GM13977 (cell line): Measurements from ENCODE around the gene ARPC1A.

Source experiments
- DNase-seq: peaks from one replicate; pipeline ENCODE4 v3.0.0; 2012; ENCODE audit warnings: low spot score
- in situ Hi-C: fragments of 300-500 bp; cut with MboI; formaldehyde crosslinking; loops from one replicate; pipeline ENCODE4 v1.12.0; 2022; ENCODE audit warnings: low sequenced_read_pairs, low pct_unique_long_range_greater_than_20kb, mixed read lengths, inconsistent platforms; ENCODE audit not compliant: unreplicated experiment
- TF ChIP-seq, protein P1 (sequence below): IDR thresholded peaks from 2 replicates; pipeline ENCODE4 v1.5.1; 2012; ENCODE audit warnings: mild to moderate bottlenecking, control low read depth; ENCODE audit not compliant: insufficient read depth; ENCODE audit errors: extremely low read depth, missing control alignments

Gene ARPC1A

GRCh38 chr7:99403764-99404163 is 78.1 kb downstream of the ARPC1A start:
- TF ChIP-seq, protein P1, sequence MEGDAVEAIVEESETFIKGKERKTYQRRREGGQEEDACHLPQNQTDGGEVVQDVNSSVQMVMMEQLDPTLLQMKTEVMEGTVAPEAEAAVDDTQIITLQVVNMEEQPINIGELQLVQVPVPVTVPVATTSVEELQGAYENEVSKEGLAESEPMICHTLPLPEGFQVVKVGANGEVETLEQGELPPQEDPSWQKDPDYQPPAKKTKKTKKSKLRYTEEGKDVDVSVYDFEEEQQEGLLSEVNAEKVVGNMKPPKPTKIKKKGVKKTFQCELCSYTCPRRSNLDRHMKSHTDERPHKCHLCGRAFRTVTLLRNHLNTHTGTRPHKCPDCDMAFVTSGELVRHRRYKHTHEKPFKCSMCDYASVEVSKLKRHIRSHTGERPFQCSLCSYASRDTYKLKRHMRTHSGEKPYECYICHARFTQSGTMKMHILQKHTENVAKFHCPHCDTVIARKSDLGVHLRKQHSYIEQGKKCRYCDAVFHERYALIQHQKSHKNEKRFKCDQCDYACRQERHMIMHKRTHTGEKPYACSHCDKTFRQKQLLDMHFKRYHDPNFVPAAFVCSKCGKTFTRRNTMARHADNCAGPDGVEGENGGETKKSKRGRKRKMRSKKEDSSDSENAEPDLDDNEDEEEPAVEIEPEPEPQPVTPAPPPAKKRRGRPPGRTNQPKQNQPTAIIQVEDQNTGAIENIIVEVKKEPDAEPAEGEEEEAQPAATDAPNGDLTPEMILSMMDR: no peak
- DNase-seq: no peak
- in situ Hi-C loops: no loop called here

DNA sequence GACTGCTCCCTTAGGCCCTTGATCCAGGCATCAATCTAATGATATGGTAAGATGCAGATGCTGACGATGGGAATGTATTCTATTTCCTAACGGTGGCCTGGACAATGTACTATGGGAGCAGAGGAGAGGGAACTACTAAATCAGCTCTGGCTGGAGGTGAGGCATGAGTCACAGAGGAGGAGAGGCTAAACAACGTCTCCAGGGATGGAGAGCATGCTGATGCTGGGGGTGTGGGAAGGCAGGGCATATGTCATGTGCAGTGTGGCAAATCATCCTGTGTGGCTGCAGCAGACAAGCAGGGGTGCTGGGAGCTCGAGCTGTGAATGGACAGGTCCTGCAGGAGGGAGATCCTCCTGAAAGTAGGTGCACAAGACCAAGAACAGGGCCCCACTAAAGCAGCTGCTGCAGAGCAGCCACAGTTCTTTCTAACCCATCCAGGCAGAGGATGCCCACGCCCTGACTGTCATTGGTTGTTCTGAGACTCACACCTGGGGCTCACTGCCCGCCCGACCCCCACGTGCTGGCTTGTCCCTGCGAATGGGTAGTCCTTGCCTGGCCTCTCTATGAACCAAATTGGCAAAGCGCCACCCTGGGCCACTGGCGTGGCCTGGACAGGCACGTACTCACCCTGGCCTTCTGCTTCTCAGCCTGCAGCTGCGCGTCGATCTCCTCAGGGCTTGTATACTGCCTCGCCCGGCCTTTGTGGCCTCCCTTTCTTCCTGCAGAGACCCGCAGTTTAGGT is 78.7 kb downstream of the ARPC1A start:
- TF ChIP-seq, protein P1: no peak
- in situ Hi-C loops: no loop called here
- no peak for DNase-seq

- TF ChIP-seq, protein P1: no peak
- in situ Hi-C loops: no loop called here
- no peak for DNase-seq
These were observed 79.3 kb downstream of the ARPC1A start for GRCh38 chr7:99404977-99405320.

GRCh38 chr7:99406557-99406956 is 80.9 kb downstream of the ARPC1A start:
- in situ Hi-C loops: no loop called here
- no peak for DNase-seq
- TF ChIP-seq, protein P1: no peak

- TF ChIP-seq, protein P1: no peak
- DNase-seq: no peak
- in situ Hi-C loops: no loop called here
These were observed 82.2 kb downstream of the ARPC1A start for GRCh38 chr7:99407872-99408378.

DNA sequence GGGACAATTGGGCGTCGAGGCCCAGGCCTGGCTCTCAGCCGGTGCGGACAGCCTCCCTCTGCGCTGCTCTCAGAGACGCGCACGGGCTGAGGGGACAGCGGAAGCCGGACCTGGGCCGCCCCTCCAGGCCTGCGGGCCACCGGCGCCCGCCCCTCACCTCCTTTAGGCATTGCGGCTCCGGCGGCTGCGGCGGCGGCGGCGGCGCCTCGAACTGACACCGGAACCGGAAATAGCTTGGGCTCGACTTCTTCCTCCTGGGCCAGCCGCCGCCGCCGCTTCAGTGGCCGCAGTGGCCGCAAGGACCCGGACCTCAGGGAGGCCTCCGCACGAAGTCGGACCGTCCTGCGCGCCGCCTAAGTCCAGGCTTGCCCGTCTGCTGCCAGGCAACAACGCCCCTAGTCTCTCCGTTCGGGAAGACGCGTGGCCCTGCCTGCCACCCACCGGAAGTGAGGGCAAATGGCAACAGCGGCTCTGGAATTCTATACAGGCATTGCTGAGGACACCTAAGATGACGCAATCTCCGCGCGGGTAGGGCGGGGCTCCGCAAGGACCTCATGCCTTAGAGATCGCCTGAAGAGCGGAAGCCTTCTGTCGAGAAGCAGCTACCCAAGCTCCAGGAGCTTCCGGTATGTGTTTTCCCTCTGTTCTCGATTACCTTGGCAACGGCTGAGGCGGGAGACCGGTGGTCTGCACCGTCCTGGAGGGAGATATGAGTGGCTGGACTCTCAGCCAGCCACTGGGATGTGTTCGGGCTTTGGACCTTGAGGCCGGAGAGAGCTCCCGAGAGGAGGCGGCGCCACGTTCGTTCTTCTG is 82.9 kb downstream of the ARPC1A start, which contains the start of the genes BUD31 and PDAP1:
TSS of gene BUD31 (plus strand) at position 591 of the 813 bp plus-strand sequence. CDS start 2,124 bp downstream, outside the sequence.
TSS of gene PDAP1 (minus strand) at position 219 of the 813 bp plus-strand sequence. CDS start at position 170, 49 bp downstream.
- in situ Hi-C loops: no loop called here
- peak; percentile 97 for DNase-seq
- TF ChIP-seq, protein P1: no peak
